Stimulated activated CD4-positive, alpha-beta T cell treated with anti-CD3 and anti-CD28 coated beads, Interleukin-12 subunit alpha, Interleukin-12 subunit beta, amount 100 ng/mL, for 24 hours (primary cell): ENCODE results near the gene HADHB.
A peak's percentile ranks its signal among the peaks of the same experiment; 100 is the strongest.
"Not testable (repeated sequence)": the region's sequence is repeated elsewhere in the genome, so short reads cannot be mapped to it uniquely, and the experiment has no call there.

Experiments used
- DNase-seq, 2 experiments: peaks; one replicate each; pipeline ENCODE4 v3.0.0-alpha.2; 2020; ENCODE audit warnings: low read depth in 2 of 2

Gene HADHB

GRCh38 chr2:26329083-26329482, 84.3 kb downstream of the HADHB start:
- not testable (repeated sequence) for DNase-seq

GRCh38 chr2:26330114-26330549, 85.4 kb downstream of the HADHB start:
- DNase-seq = peak; percentile 49 to 87

GRCh38 chr2:26330604-26331003, 85.9 kb downstream of the HADHB start:
- DNase-seq = no peak

- not testable (repeated sequence) for DNase-seq
Observed at GRCh38 chr2:26331321-26331720, 86.6 kb downstream of the HADHB start.

- DNase-seq = no peak
Observed at GRCh38 chr2:26333293-26333692, 88.6 kb downstream of the HADHB start.

- DNase-seq = no peak
Observed at GRCh38 chr2:26335231-26335630, 90.5 kb downstream of the HADHB start.

- no peak for DNase-seq
Observed at GRCh38 chr2:26336719-26337118, 92.0 kb downstream of the HADHB start.

- DNase-seq = no peak
Observed at GRCh38 chr2:26337298-26337697, 92.6 kb downstream of the HADHB start.
